Heart left ventricle (tissue), 13 donors: ENCODE data around the gene LAMC3.

Experiments used
- POLR2A ChIP-seq, 2 donors: fragments of 450-650 bp; IDR thresholded peaks; one replicate each; pipeline ENCODE4 v1.6.1; 2017; ENCODE audit warnings: antibody characterized with exemption in 2 of 2, mild to moderate bottlenecking in 2 of 2, moderate library complexity in 2 of 2
- TF ChIP-seq, protein P1 (sequence below), 12 donors: fragments of 200-600 bp; sonication (generic) in 4 of 12; IDR thresholded peaks; one replicate each; pipeline versions ENCODE4 v1.5.0 to v1.8.0; 2018 to 2022; ENCODE audit warnings: antibody characterized with exemption in 12 of 12, mild to moderate bottlenecking in 5 of 12
- donor health status: ischemic (EF 13 %, LVEDD 7.1; RV severe dilation, severe dysfunction).
- donor health status: DM: no; HTN: yes; CAD: no.
- donor health status: DM: no; HTN: no; CAD: no.
- donor health status: ischemic (EF 25% LVEDD 6.9; RV normal size, moderate dysfunction).
- donor health status: ischemic (EF 25% LVEDD 5.7; RV mildly dilated, moderate dysfunction).
- donor health status: ischemic (EF 35%, LVEDD 5.7; RV mildly dilated, moderate dysfunction).
- donor health status: nonischemic (EF 11% LVEDD 7.7; RV severe dilation, severe dysfunction).
- donor health status: DM: yes; HTN: yes; CAD: no.
- donor health status: PGD.
- donor health status: ischemic (EF 29% LVEDD 5.4; RV normal size, mild dysfunction).
- donor health status: nonischemic (EF 23%, LVEDD 6.1; RV moderate dilation, normal function).

DNA sequence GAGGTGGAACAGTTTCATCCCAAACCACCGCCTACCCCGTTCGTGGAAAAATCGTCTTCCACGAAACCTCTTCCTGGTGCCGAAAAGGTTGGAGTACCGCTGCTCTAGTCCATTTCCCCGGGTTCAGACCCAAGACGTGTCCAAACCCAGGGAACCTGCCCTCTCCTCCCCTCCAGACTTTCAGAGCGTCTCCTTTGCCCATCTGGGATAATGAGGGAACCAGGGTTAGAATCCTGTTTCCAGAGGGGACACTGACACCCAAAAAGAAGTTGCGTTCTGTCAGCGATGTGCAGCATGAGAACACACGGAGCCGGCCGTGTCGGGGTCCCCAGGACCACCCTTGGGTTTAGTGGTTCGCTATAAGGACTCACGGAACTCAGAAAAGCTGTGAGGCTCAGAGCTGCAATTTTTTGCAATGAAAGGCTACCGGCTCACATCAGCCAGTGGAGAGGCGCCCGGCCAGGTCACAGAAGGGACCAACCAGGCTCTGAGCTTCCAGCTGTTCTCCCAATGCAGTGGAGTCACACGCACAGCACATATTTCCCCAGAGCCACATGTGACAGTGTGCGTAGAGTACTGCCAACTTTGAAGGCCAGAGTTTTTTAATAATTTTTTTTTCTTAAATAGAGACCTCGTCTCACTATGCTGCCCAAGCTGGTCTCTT is 19.4 kb downstream of the LAMC3 start:
- TF ChIP-seq POLR2A (IDR thresholded peaks at IDR 0.05): no peak
- TF ChIP-seq, protein P1, sequence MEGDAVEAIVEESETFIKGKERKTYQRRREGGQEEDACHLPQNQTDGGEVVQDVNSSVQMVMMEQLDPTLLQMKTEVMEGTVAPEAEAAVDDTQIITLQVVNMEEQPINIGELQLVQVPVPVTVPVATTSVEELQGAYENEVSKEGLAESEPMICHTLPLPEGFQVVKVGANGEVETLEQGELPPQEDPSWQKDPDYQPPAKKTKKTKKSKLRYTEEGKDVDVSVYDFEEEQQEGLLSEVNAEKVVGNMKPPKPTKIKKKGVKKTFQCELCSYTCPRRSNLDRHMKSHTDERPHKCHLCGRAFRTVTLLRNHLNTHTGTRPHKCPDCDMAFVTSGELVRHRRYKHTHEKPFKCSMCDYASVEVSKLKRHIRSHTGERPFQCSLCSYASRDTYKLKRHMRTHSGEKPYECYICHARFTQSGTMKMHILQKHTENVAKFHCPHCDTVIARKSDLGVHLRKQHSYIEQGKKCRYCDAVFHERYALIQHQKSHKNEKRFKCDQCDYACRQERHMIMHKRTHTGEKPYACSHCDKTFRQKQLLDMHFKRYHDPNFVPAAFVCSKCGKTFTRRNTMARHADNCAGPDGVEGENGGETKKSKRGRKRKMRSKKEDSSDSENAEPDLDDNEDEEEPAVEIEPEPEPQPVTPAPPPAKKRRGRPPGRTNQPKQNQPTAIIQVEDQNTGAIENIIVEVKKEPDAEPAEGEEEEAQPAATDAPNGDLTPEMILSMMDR (IDR thresholded peaks at IDR 0.05): no peak
